KOPT-K1 (cell line): ENCODE results near the gene BMP8B.

Experiments
- H3K27ac ChIP-seq: fragments of 200-600 bp; sonication (generic); 2 replicates; pipeline ENCODE4 v1.5.1; 2016; ENCODE audit warnings: antibody characterized with exemption, mild to moderate bottlenecking, low read depth, low read length; ENCODE audit not compliant: poor library complexity, severe bottlenecking
- H3K36me3 ChIP-seq: fragments of 200-600 bp; sonication (generic); 2 replicates; pipeline ENCODE4 v1.5.1; 2017; ENCODE audit warnings: antibody characterized with exemption, mild to moderate bottlenecking, low read length, moderate library complexity; ENCODE audit not compliant: insufficient read depth
- H3K9me3 ChIP-seq: fragments of 200-600 bp; sonication (generic); 2 replicates; pipeline ENCODE4 v1.5.1; 2017; ENCODE audit warnings: antibody characterized with exemption, low read length, mild to moderate bottlenecking; ENCODE audit not compliant: insufficient read depth, poor library complexity, severe bottlenecking

Gene BMP8B

DNA sequence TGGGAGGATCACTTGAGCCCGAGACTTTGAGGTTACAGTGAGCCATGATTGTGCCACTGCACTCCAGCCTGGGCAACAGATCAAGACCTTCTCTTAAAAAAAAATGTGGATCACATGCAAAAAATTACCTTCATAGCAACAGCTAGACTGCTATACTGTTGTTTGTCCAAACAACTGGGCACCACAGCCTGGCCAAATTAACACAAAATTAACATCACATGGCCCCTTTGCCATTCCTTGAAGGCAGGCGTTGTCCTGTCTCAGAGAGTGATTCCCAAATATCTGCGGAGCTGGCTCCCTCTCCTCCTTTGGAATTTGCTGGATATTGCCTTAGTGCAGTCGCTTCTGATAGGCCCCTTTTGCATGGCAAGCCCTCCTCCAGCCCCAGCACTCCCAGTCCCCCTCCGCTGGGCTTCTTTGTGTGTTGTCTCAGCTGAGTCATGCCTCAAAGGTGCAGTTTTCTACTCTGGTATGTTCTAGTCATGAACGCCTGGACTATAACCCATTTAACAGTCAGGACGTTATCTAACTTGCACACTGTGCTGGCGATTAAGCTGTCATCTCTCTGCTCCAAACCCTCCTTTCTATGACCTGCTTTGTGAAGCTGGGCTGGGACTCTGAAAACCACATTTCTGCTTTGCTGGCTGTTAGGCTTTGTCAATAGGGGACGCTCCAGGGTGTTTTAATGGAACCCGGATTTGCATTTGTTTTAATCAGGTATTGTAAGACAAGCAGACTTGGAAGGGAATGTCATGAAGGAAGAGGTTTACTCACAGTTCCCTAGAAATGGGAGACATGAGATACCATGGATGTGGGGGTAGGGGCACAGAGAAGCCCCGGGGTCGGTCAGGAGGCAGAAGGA lies 77.3 kb downstream of the BMP8B start:
- Histone ChIP-seq H3K36me3 (no peaks in the 10 kb centered on the region), H3K27ac (no peak overlapping the region), H3K9me3 (no peaks in the 10 kb centered on the region)

DNA sequence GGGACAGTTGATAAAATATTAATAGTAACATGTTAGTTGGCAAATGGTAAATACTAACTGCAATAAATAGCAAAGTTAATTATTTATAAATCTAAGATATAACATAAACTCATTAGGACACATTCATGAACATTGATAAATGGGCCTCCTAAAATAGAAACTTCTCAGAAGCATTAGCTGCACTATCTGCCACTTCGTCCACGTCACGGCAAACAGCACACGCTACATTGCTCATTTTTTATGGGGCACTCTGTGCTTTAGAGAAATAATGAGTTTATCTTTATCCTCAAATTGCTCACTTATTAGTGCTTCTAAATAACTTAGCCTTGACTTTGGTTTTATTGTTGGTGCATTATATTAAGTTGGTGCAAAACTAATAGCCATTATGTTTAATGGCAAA lies 81.2 kb downstream of the BMP8B start:
- H3K27ac ChIP-seq: no peak overlapping the region
- no peaks in the 10 kb centered on the region for H3K9me3 ChIP-seq
- H3K36me3 ChIP-seq: no peaks in the 10 kb centered on the region
